ENCODE data around the gene LARGE1. TPM values are rescaled to one million over a fixed set of nuclear protein-coding genes. Genes with fewer than 3 reads are reported as not detected.

LARGE1 gene
- total RNA-seq, 1 donor: 13.4 TPM

DNA sequence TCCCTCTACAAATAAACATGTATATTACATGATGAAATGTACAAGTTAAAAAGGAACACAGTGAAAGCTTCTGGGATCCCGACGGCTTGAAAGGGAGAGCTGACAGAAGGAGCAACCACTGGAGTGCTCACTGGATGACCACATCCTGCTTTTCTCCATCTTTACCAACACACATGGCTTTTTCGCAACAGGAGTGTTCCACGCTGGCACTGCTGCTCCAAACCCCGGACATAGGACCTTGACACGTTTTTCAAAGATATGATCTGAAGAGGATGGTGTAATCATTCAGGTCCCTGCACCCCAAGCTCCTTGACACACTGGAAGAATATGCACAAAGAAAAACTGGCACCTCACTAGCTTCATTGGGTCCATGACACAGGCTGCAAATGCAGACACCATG lies 121.9 kb downstream of the LARGE1 start:
- no peak for DNase-seq (ENCODE audit: low read depth)

DNA sequence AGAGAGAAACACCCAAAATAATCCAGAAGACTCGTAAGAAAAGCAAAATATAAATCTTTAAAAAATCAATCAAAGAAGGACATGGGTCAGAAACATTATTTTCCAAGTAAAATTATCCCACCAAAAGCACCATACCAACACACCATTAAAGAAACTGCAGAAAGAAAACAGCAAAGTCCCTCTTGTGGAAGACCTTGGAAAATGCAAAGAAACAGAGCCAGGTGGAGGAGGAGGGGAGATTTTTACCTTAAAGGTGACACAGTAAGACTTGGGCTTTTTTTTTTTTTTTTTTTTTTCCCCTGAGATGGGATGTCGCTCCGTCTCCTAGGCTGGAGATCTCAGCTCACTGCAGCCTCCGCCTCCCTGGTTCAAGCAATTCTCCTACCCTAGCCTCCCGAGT lies 123.8 kb downstream of the LARGE1 start:
- DNase-seq (ENCODE audit: low read depth): no peak
- TF ChIP-seq, protein P1, sequence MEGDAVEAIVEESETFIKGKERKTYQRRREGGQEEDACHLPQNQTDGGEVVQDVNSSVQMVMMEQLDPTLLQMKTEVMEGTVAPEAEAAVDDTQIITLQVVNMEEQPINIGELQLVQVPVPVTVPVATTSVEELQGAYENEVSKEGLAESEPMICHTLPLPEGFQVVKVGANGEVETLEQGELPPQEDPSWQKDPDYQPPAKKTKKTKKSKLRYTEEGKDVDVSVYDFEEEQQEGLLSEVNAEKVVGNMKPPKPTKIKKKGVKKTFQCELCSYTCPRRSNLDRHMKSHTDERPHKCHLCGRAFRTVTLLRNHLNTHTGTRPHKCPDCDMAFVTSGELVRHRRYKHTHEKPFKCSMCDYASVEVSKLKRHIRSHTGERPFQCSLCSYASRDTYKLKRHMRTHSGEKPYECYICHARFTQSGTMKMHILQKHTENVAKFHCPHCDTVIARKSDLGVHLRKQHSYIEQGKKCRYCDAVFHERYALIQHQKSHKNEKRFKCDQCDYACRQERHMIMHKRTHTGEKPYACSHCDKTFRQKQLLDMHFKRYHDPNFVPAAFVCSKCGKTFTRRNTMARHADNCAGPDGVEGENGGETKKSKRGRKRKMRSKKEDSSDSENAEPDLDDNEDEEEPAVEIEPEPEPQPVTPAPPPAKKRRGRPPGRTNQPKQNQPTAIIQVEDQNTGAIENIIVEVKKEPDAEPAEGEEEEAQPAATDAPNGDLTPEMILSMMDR (IDR thresholded peaks at IDR 0.05; ENCODE audit: insufficient read depth, low read depth, low read length): no peak
- no peak overlapping the region for H3K4me3 ChIP-seq (ENCODE audit: low read depth, low read length)

More for the DNA sequence above, 121.9 kb downstream of the LARGE1 start:
- TF ChIP-seq, protein P1 (IDR thresholded peaks at IDR 0.05; ENCODE audit: insufficient read depth, low read depth, low read length): no peak
- no peak overlapping the region for H3K4me3 ChIP-seq (ENCODE audit: low read depth, low read length)

DNA sequence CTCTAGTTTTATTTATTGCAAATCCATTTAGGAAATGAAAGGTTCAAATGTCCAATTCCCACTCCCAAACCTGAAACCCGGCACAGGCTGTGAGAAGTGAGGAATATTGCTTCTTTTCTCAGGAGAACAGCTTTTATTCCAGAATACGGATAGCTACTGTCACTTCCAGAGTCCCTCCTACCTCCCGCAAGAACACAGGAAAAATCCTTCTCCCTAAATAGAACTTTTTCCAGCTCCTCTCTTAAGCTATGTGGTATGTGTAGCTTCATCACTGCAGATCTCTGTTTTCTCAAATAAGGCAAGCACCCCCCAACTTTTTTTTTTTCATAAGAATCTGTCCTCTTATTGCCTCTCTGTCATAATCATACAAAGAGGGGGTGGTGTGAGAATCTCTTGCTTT lies 126.8 kb downstream of the LARGE1 start:
- no peak overlapping the region for H3K4me3 ChIP-seq (ENCODE audit: low read depth, low read length)
- no peak for DNase-seq (ENCODE audit: low read depth)
- TF ChIP-seq, protein P1 (IDR thresholded peaks at IDR 0.05; ENCODE audit: insufficient read depth, low read depth, low read length): no peak

DNA sequence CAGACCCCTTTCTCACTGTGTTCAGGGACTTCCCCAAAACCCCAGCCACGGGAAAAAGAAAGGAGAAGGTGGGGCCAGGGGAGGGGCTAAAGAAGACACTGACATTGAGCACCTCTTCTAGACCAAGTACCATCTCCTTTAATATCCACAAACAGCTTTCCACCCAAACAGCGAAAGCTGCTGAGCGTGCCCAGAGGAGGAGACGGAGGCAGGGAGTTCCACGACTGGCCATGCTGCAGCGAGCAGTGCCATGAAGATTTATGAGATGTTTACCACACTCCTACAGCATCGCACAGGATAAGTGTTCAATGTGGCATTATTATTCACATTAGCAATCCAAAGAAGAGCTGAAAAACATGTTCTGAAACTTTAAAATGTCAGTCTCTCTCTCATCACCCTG lies 127.4 kb downstream of the LARGE1 start:
- H3K4me3 ChIP-seq (ENCODE audit: low read depth, low read length): peak overlapping the region; percentile 12
- TF ChIP-seq, protein P1 (IDR thresholded peaks at IDR 0.05; ENCODE audit: insufficient read depth, low read depth, low read length): no peak
- DNase-seq (ENCODE audit: low read depth): peak; percentile 38

DNA sequence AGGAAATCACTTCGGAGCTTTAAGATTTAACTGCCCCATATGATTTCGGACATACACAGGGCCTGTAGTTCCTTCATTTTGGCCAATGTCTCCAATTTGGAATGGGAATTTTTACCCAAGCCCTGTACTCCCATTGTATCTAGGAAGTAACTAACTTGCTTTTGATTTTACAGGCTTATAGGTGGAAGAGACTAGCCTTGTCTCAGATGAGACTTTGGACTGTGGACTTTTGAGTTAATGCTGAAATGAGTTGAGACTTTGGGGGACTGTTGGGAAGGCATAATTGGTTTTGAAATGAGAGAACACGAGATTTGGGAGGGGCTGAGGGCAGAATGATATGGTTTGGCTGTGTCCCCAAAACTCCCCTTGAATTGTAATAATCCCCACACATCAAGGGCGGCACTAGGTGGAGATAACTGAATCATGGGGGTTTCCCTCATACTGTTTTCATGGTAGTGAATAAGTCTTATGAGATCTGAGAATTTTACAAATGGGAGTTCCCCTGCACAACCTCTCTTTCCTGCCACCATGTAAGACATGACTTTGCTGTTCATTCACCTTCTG lies 130.5 kb downstream of the LARGE1 start:
- TF ChIP-seq, protein P1 (IDR thresholded peaks at IDR 0.05; ENCODE audit: insufficient read depth, low read depth, low read length): no peak
- no peak for DNase-seq (ENCODE audit: low read depth)
- no peak overlapping the region for H3K4me3 ChIP-seq (ENCODE audit: low read depth, low read length)

DNA sequence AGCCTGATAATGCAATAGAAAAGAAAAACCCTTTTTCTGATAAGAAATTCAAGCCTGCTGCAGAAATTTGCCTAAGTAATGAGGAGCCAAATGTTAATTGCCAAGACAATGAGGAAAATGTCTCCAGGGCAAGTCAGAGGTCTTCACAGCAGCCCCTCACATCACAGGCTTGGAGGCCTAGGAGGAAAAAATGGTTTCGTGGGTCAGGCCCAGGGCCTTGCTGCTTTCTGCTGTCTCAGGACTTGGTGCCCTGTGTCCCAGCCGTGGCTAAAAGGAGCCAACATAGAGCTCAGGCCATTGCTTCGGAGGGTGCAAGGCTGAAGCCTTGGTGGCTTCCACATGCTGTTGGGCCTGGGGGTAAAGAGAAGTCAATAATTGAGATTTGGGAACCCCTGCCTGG lies 131.3 kb downstream of the LARGE1 start:
- no peak overlapping the region for H3K4me3 ChIP-seq (ENCODE audit: low read depth, low read length)
- TF ChIP-seq, protein P1 (IDR thresholded peaks at IDR 0.05; ENCODE audit: insufficient read depth, low read depth, low read length): no peak

More for the DNA sequence above, 131.3 kb downstream of the LARGE1 start:
- DNase-seq (ENCODE audit: low read depth): no peak
